ENCODE results near the gene PACSIN1. TPM values are rescaled to one million over a fixed set of nuclear protein-coding genes. Genes with fewer than 3 reads are reported as not detected.

PACSIN1 gene
- total RNA-seq, 1 donor from 2014 or later = not detected

GRCh38 chr6:34555328-34555727 lies 89.5 kb downstream of the PACSIN1 start:
- no peak for DNase-seq (ENCODE audit: low spot score)
- Mint-ChIP-seq H3K36me3 (ENCODE audit: low read depth) (no peaks in the 10 kb centered on the region), H3K4me1 (ENCODE audit: low read depth) (peaks cover 7% of the 10 kb centered on the region), H3K4me3 (ENCODE audit: low read depth) (no peak overlapping the region), H3K9me3 (no peaks in the 10 kb centered on the region), H3K27me3 (ENCODE audit: low read depth) (no peaks in the 10 kb centered on the region), H3K27ac (no peak overlapping the region)
- intact Hi-C loops (cut with micrococcal nuclease) = no loop called here

GRCh38 chr6:34556031-34556471 lies 90.2 kb downstream of the PACSIN1 start, which contains the start of gene SPDEF:
Gene SPDEF (minus strand): TSS chr6:34556329. CDS start chr6:34544455, 11,874 bp downstream.
- DNase-seq (ENCODE audit: low spot score) = no peak
- intact Hi-C loops (cut with micrococcal nuclease) = no loop called here

GRCh38 chr6:34556493-34556892 lies 90.6 kb downstream of the PACSIN1 start:
- DNase-seq (ENCODE audit: low spot score) = no peak
- Mint-ChIP-seq H3K27me3 (ENCODE audit: low read depth) (no peaks in the 10 kb centered on the region), H3K27ac (no peak overlapping the region), H3K4me3 (ENCODE audit: low read depth) (no peak overlapping the region), H3K9me3 (no peaks in the 10 kb centered on the region), H3K4me1 (ENCODE audit: low read depth) (peaks cover 7% of the 10 kb centered on the region), H3K36me3 (ENCODE audit: low read depth) (no peaks in the 10 kb centered on the region)
- intact Hi-C loops (cut with micrococcal nuclease) = no loop called here

More at GRCh38 chr6:34556031-34556471, 90.2 kb downstream of the PACSIN1 start, which contains the start of gene SPDEF:
- Mint-ChIP-seq H3K27me3 (ENCODE audit: low read depth) (no peaks in the 10 kb centered on the region), H3K4me3 (ENCODE audit: low read depth) (no peak within 1 kb of the TSS), H3K36me3 (ENCODE audit: low read depth) (no peaks in the 10 kb centered on the region), H3K27ac (no peak within 1 kb of the TSS), H3K4me1 (ENCODE audit: low read depth) (peaks cover 7% of the 10 kb centered on the region), H3K9me3 (no peaks in the 10 kb centered on the region)

- H3K36me3 Mint-ChIP-seq (ENCODE audit: low read depth) = no peaks in the 10 kb centered on the region
- H3K27me3 Mint-ChIP-seq (ENCODE audit: low read depth) = no peaks in the 10 kb centered on the region
- no peak overlapping the region for H3K27ac Mint-ChIP-seq
- no peak overlapping the region for H3K4me3 Mint-ChIP-seq (ENCODE audit: low read depth)
- no peaks in the 10 kb centered on the region for H3K9me3 Mint-ChIP-seq
- intact Hi-C loops (cut with micrococcal nuclease) = no loop called here
- H3K4me1 Mint-ChIP-seq (ENCODE audit: low read depth) = peaks cover 7% of the 10 kb centered on the region
- no peak for DNase-seq (ENCODE audit: low spot score)
These were observed 91.4 kb downstream of the PACSIN1 start for GRCh38 chr6:34557228-34557627.

- Mint-ChIP-seq H3K9me3 (no peaks in the 10 kb centered on the region), H3K27me3 (ENCODE audit: low read depth) (no peaks in the 10 kb centered on the region), H3K27ac (no peak overlapping the region), H3K4me1 (ENCODE audit: low read depth) (peaks cover 7% of the 10 kb centered on the region), H3K36me3 (ENCODE audit: low read depth) (no peaks in the 10 kb centered on the region), H3K4me3 (ENCODE audit: low read depth) (no peak overlapping the region)
- DNase-seq (ENCODE audit: low spot score) = no peak
- intact Hi-C loops (cut with micrococcal nuclease) = no loop called here
These were observed 92.4 kb downstream of the PACSIN1 start for GRCh38 chr6:34558172-34558714.

GRCh38 chr6:34559651-34560365 lies 93.9 kb downstream of the PACSIN1 start:
- DNase-seq (ENCODE audit: low spot score) = no peak
- H3K4me1 Mint-ChIP-seq (ENCODE audit: low read depth) = peaks cover 3% of the 10 kb centered on the region
- H3K4me3 Mint-ChIP-seq (ENCODE audit: low read depth) = no peak overlapping the region
- H3K27me3 Mint-ChIP-seq (ENCODE audit: low read depth) = no peaks in the 10 kb centered on the region
- no peaks in the 10 kb centered on the region for H3K9me3 Mint-ChIP-seq
- no peak overlapping the region for H3K27ac Mint-ChIP-seq
- intact Hi-C loops (cut with micrococcal nuclease) = no loop called here
- H3K36me3 Mint-ChIP-seq (ENCODE audit: low read depth) = no peaks in the 10 kb centered on the region

GRCh38 chr6:34560366-34561226 lies 94.7 kb downstream of the PACSIN1 start:
- no peak for DNase-seq (ENCODE audit: low spot score)
- Mint-ChIP-seq H3K9me3 (no peaks in the 10 kb centered on the region), H3K4me1 (ENCODE audit: low read depth) (no peaks in the 10 kb centered on the region), H3K27ac (no peak overlapping the region), H3K4me3 (ENCODE audit: low read depth) (no peak overlapping the region), H3K36me3 (ENCODE audit: low read depth) (no peaks in the 10 kb centered on the region), H3K27me3 (ENCODE audit: low read depth) (no peaks in the 10 kb centered on the region)
- intact Hi-C loops (cut with micrococcal nuclease) = no loop called here

- H3K9me3 Mint-ChIP-seq = no peaks in the 10 kb centered on the region
- intact Hi-C loops (cut with micrococcal nuclease) = no loop called here
- H3K36me3 Mint-ChIP-seq (ENCODE audit: low read depth) = no peaks in the 10 kb centered on the region
- no peak for DNase-seq (ENCODE audit: low spot score)
- no peak overlapping the region for H3K4me3 Mint-ChIP-seq (ENCODE audit: low read depth)
- no peak overlapping the region for H3K27ac Mint-ChIP-seq
- H3K27me3 Mint-ChIP-seq (ENCODE audit: low read depth) = no peaks in the 10 kb centered on the region
- no peaks in the 10 kb centered on the region for H3K4me1 Mint-ChIP-seq (ENCODE audit: low read depth)
These were observed 95.3 kb downstream of the PACSIN1 start for GRCh38 chr6:34561227-34561530.

GRCh38 chr6:34562350-34562749 lies 96.5 kb downstream of the PACSIN1 start:
- Mint-ChIP-seq H3K9me3 (no peaks in the 10 kb centered on the region), H3K27ac (no peak overlapping the region), H3K4me3 (ENCODE audit: low read depth) (no peak overlapping the region), H3K36me3 (ENCODE audit: low read depth) (no peaks in the 10 kb centered on the region), H3K27me3 (ENCODE audit: low read depth) (no peaks in the 10 kb centered on the region), H3K4me1 (ENCODE audit: low read depth) (no peaks in the 10 kb centered on the region)
- intact Hi-C loops (cut with micrococcal nuclease) = no loop called here
- DNase-seq (ENCODE audit: low spot score) = no peak

GRCh38 chr6:34562861-34563512 lies 97.1 kb downstream of the PACSIN1 start:
- H3K4me3 Mint-ChIP-seq (ENCODE audit: low read depth) = no peak overlapping the region
- no peak overlapping the region for H3K27ac Mint-ChIP-seq
- intact Hi-C loops (cut with micrococcal nuclease) = no loop called here
- no peak for DNase-seq (ENCODE audit: low spot score)
- H3K27me3 Mint-ChIP-seq (ENCODE audit: low read depth) = no peaks in the 10 kb centered on the region
- H3K36me3 Mint-ChIP-seq (ENCODE audit: low read depth) = no peaks in the 10 kb centered on the region
- H3K9me3 Mint-ChIP-seq = no peaks in the 10 kb centered on the region
- H3K4me1 Mint-ChIP-seq (ENCODE audit: low read depth) = no peaks in the 10 kb centered on the region

GRCh38 chr6:34563513-34563870 lies 97.6 kb downstream of the PACSIN1 start:
- Mint-ChIP-seq H3K9me3 (no peaks in the 10 kb centered on the region), H3K4me1 (ENCODE audit: low read depth) (no peaks in the 10 kb centered on the region), H3K27me3 (ENCODE audit: low read depth) (no peaks in the 10 kb centered on the region), H3K27ac (no peak overlapping the region), H3K36me3 (ENCODE audit: low read depth) (no peaks in the 10 kb centered on the region), H3K4me3 (ENCODE audit: low read depth) (no peak overlapping the region)
- no peak for DNase-seq (ENCODE audit: low spot score)
- intact Hi-C loops (cut with micrococcal nuclease) = no loop called here

- DNase-seq (ENCODE audit: low spot score) = no peak
- no peaks in the 10 kb centered on the region for H3K4me1 Mint-ChIP-seq (ENCODE audit: low read depth)
- H3K4me3 Mint-ChIP-seq (ENCODE audit: low read depth) = no peak overlapping the region
- intact Hi-C loops (cut with micrococcal nuclease) = no loop called here
- H3K9me3 Mint-ChIP-seq = no peaks in the 10 kb centered on the region
- no peak overlapping the region for H3K27ac Mint-ChIP-seq
- no peaks in the 10 kb centered on the region for H3K27me3 Mint-ChIP-seq (ENCODE audit: low read depth)
- no peaks in the 10 kb centered on the region for H3K36me3 Mint-ChIP-seq (ENCODE audit: low read depth)
These were observed 98.3 kb downstream of the PACSIN1 start for GRCh38 chr6:34564181-34564580.
